SU-DHL-6 (cell line): ENCODE measurements around the gene NOTCH2.

ENCODE experiments used
- H2AFZ ChIP-seq: fragments of 200-600 bp; sonication (generic); 2 replicates; pipeline ENCODE4 v1.6.1; 2014; ENCODE audit warnings: low read depth, mild to moderate bottlenecking, moderate library complexity, mixed read lengths, antibody characterized with exemption, low read length; ENCODE audit not compliant: severe bottlenecking
- H3F3A ChIP-seq: fragments of 200-600 bp; shearing (Covaris generic); 2 replicates; pipeline ENCODE4 v1.6.0; 2016; ENCODE audit warnings: antibody characterized with exemption, mild to moderate bottlenecking; ENCODE audit not compliant: insufficient read depth
- H3K27ac ChIP-seq: fragments of 200-600 bp; sonication (generic); 2 replicates; pipeline ENCODE4 v1.5.1; 2016; ENCODE audit warnings: low read depth, mild to moderate bottlenecking, low read length, moderate library complexity, mixed read lengths
- H3K27me3 ChIP-seq: fragments of 200-600 bp; sonication (generic), shearing (Covaris generic); 2 replicates; pipeline ENCODE4 v1.6.0; 2014; ENCODE audit warnings: mild to moderate bottlenecking, low read length
- H3K36me3 ChIP-seq: fragments of 200-600 bp; sonication (generic); 2 replicates; pipeline ENCODE4 v1.6.1; 2014; ENCODE audit warnings: mild to moderate bottlenecking, low read length, mixed read lengths
- H3K4me2 ChIP-seq: fragments of 300-600, 200-600 bp; shearing (Covaris generic), sonication (generic); 2 replicates; pipeline ENCODE4 v1.6.0; 2014; ENCODE audit warnings: low read length, low read depth, mild to moderate bottlenecking; ENCODE audit not compliant: poor library complexity, severe bottlenecking
- H3K4me3 ChIP-seq: fragments of 200-600 bp; sonication (generic); 2 replicates; pipeline ENCODE4 v1.5.1; 2014; ENCODE audit warnings: antibody characterized with exemption, low read length, mild to moderate bottlenecking, mixed read lengths; ENCODE audit not compliant: insufficient read depth, poor library complexity, severe bottlenecking
- H3K79me2 ChIP-seq: fragments of 200-600 bp; sonication (generic); 2 replicates; pipeline ENCODE4 v1.6.1; 2014; ENCODE audit warnings: mild to moderate bottlenecking, low read length, moderate library complexity; ENCODE audit not compliant: insufficient read depth
- H3K9ac ChIP-seq: fragments of 200-600 bp; sonication (generic); 2 replicates; pipeline ENCODE4 v1.7.0; 2014; ENCODE audit warnings: mild to moderate bottlenecking, low read length
- H3K9me2 ChIP-seq: fragments of 200-600 bp; sonication (generic); replicated peaks from 2 replicates; pipeline ENCODE4 v1.6.1; 2014; ENCODE audit warnings: low read length; ENCODE audit not compliant: insufficient read depth
- H3K9me3 ChIP-seq: fragments of 200-600 bp; sonication (generic); 2 replicates; pipeline ENCODE4 v1.6.1; 2014; ENCODE audit warnings: low read length, mixed read lengths; ENCODE audit not compliant: insufficient read depth
- H4K20me1 ChIP-seq: fragments of 200-600 bp; sonication (generic); 2 replicates; pipeline ENCODE4 v1.6.1; 2014; ENCODE audit warnings: low read depth, mild to moderate bottlenecking, antibody characterized with exemption, low read length, moderate library complexity, mixed read lengths
- CTCF ChIP-seq: fragments of 200-600 bp; sonication (generic); IDR thresholded peaks from one replicate; pipeline ENCODE4 v1.5.1; 2017; ENCODE audit warnings: antibody characterized with exemption, mild to moderate bottlenecking, low read length, moderate library complexity; ENCODE audit not compliant: insufficient read depth, poor library complexity, severe bottlenecking
- EZH2phosphoT487 ChIP-seq: fragments of 200-600 bp; sonication (generic), shearing (Covaris generic); conservative IDR thresholded peaks from 2 replicates; pipeline ENCODE4 v1.6.1; 2018; ENCODE audit warnings: mild to moderate bottlenecking, antibody characterized with exemption, low read length, moderate library complexity, mixed read lengths

Gene NOTCH2

GRCh38 chr1:119988306-119989062 lies 81.0 kb downstream of the NOTCH2 start:
- no peaks in the 10 kb centered on the region for H3F3A ChIP-seq
- no peaks in the 10 kb centered on the region for H3K9me3 ChIP-seq
- H2AFZ ChIP-seq: no peak overlapping the region
- no peaks in the 10 kb centered on the region for H3K79me2 ChIP-seq
- no peak overlapping the region for H3K4me3 ChIP-seq
- TF ChIP-seq CTCF: no peak
- no peak for TF ChIP-seq EZH2phosphoT487
- no peak overlapping the region for H3K27ac ChIP-seq
- no peak overlapping the region for H3K4me2 ChIP-seq
- no peaks in the 10 kb centered on the region for H3K36me3 ChIP-seq
- H3K27me3 ChIP-seq: no peaks in the 10 kb centered on the region
- no peaks in the 10 kb centered on the region for H3K9me2 ChIP-seq
- no peaks in the 10 kb centered on the region for H4K20me1 ChIP-seq
- no peak overlapping the region for H3K9ac ChIP-seq

- H4K20me1 ChIP-seq: no peaks in the 10 kb centered on the region
- H3K4me3 ChIP-seq: no peak overlapping the region
- no peak overlapping the region for H2AFZ ChIP-seq
- H3K27ac ChIP-seq: no peak overlapping the region
- H3K9me2 ChIP-seq: no peaks in the 10 kb centered on the region
- no peaks in the 10 kb centered on the region for H3K9me3 ChIP-seq
- no peaks in the 10 kb centered on the region for H3F3A ChIP-seq
- H3K79me2 ChIP-seq: no peaks in the 10 kb centered on the region
- H3K27me3 ChIP-seq: no peaks in the 10 kb centered on the region
- TF ChIP-seq EZH2phosphoT487: no peak
- TF ChIP-seq CTCF: no peak
- no peak overlapping the region for H3K4me2 ChIP-seq
- no peak overlapping the region for H3K9ac ChIP-seq
- H3K36me3 ChIP-seq: no peaks in the 10 kb centered on the region
Measured at GRCh38 chr1:119987686-119988085, 81.8 kb downstream of the NOTCH2 start.

- Histone ChIP-seq H4K20me1 (no peaks in the 10 kb centered on the region), H3K9me2 (no peaks in the 10 kb centered on the region), H3K27me3 (no peaks in the 10 kb centered on the region), H3K9me3 (no peaks in the 10 kb centered on the region), H3K4me3 (no peak overlapping the region), H2AFZ (no peak overlapping the region), H3K9ac (no peak overlapping the region), H3F3A (no peaks in the 10 kb centered on the region), H3K4me2 (no peak overlapping the region), H3K36me3 (no peaks in the 10 kb centered on the region), H3K27ac (no peak overlapping the region), H3K79me2 (no peaks in the 10 kb centered on the region)
- TF ChIP-seq EZH2phosphoT487 (no peak), CTCF (no peak)
Measured at GRCh38 chr1:119987112-119987511, 82.3 kb downstream of the NOTCH2 start.
